ENCODE results near the gene FYB1.
A peak's percentile ranks its signal among the peaks of the same experiment; 100 is the strongest.
"Not testable (repeated sequence)": the region's sequence is repeated elsewhere in the genome, so short reads cannot be mapped to it uniquely, and the experiment has no call there.

The FYB1 gene

GRCh38 chr5:39219437-39219836 is at the start of gene FYB1:
Gene FYB1 (minus strand): TSS chr5:39219563. CDS start chr5:39202960, 16,603 bp downstream.
- no peak for DNase-seq (ENCODE audit: low spot score)

- DNase-seq (ENCODE audit: low spot score) = no peak
Observed at GRCh38 chr5:39267186-39267585, 47.8 kb upstream of the FYB1 start.

GRCh38 chr5:39266442-39266841 is 47.1 kb upstream of the FYB1 start:
- no peak for DNase-seq (ENCODE audit: low spot score)

GRCh38 chr5:39264528-39264927 is 45.2 kb upstream of the FYB1 start:
- no peak for DNase-seq (ENCODE audit: low spot score)

- no peak for DNase-seq (ENCODE audit: low spot score)
Observed at GRCh38 chr5:39262981-39263380, 43.6 kb upstream of the FYB1 start.

- DNase-seq (ENCODE audit: low spot score) = no peak
Observed at GRCh38 chr5:39260095-39260494, 40.7 kb upstream of the FYB1 start.

GRCh38 chr5:39257554-39257953 is 38.2 kb upstream of the FYB1 start:
- DNase-seq (ENCODE audit: low spot score) = no peak

GRCh38 chr5:39256477-39257235 is 37.3 kb upstream of the FYB1 start:
- no peak for DNase-seq (ENCODE audit: low spot score)

- DNase-seq (ENCODE audit: low spot score) = no peak
Observed at GRCh38 chr5:39255406-39255805, 36.0 kb upstream of the FYB1 start.

GRCh38 chr5:39254671-39255070 is 35.3 kb upstream of the FYB1 start:
- no peak for DNase-seq (ENCODE audit: low spot score)

- peak; percentile 5 for DNase-seq (ENCODE audit: low spot score)
Observed at GRCh38 chr5:39253196-39253595, 33.8 kb upstream of the FYB1 start.

- no peak for DNase-seq (ENCODE audit: low spot score)
Observed at GRCh38 chr5:39249564-39250274, 30.4 kb upstream of the FYB1 start.

GRCh38 chr5:39249069-39249468 is 29.7 kb upstream of the FYB1 start:
- DNase-seq (ENCODE audit: low spot score) = no peak

GRCh38 chr5:39240750-39241149 is 21.4 kb upstream of the FYB1 start:
- DNase-seq (ENCODE audit: low spot score) = no peak

- no peak for DNase-seq (ENCODE audit: low spot score)
Observed at GRCh38 chr5:39238366-39239105, 19.2 kb upstream of the FYB1 start.

GRCh38 chr5:39236718-39237117 is 17.4 kb upstream of the FYB1 start:
- no peak for DNase-seq (ENCODE audit: low spot score)

- DNase-seq (ENCODE audit: low spot score) = no peak
Observed at GRCh38 chr5:39235648-39236047, 16.3 kb upstream of the FYB1 start.

- DNase-seq (ENCODE audit: low spot score) = not testable (repeated sequence)
Observed at GRCh38 chr5:39234494-39234893, 15.1 kb upstream of the FYB1 start.

- DNase-seq (ENCODE audit: low spot score) = no peak
Observed at GRCh38 chr5:39233783-39234182, 14.4 kb upstream of the FYB1 start.

- no peak for DNase-seq (ENCODE audit: low spot score)
Observed at GRCh38 chr5:39231705-39232525, 12.6 kb upstream of the FYB1 start.

GRCh38 chr5:39228596-39228995 is 9.2 kb upstream of the FYB1 start:
- DNase-seq (ENCODE audit: low spot score) = no peak

GRCh38 chr5:39226558-39226957 is 7.2 kb upstream of the FYB1 start:
- DNase-seq (ENCODE audit: low spot score) = no peak
